Measurements from ENCODE around the gene ARSJ.
A peak's percentile ranks its signal among the peaks of the same experiment; 100 is the strongest.
"Not testable (repeated sequence)": the region's sequence is repeated elsewhere in the genome, so short reads cannot be mapped to it uniquely, and the experiment has no call there.

ARSJ gene

DNA sequence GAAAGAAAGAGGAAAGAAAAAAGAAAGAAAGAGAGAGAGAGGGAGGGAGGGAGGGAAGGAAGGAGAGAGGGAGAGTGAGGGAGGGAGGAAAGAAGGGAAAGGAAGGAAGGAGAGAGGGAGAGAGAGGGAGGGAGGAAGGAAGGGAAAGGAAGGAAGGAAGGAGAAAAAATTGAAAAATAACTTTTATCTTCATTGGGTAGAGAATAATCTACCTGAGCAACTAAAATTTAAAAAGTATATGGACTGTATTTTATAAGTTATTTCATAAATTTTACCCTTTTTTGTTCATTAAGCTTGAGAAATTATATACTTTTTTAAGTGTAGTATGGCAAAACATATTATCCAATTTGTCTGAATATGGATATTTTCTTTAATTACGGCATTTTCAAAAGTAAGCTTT is 32.0 kb downstream of the ARSJ start:
- Histone ChIP-seq H3K36me3 (ENCODE audit: control insufficient read depth in 4 of 4, insufficient read depth in 4 of 4, low read length in 3 of 4) (no peaks in the 10 kb centered on the region), H3K4me3 (ENCODE audit: control insufficient read depth in 1 of 7, extremely low read depth in 1 of 7, insufficient read depth in 4 of 7, low read depth in 2 of 7, low read length in 6 of 7) (no peak overlapping the region), H3K4me1 (ENCODE audit: control extremely low read depth in 1 of 4, control insufficient read depth in 4 of 4, insufficient read depth in 4 of 4, low read length in 3 of 4) (peaks cover 0 to 9% (median 1%) of the 10 kb centered on the region in 4 experiments), H3K9me3 (ENCODE audit: control extremely low read depth in 1 of 5, control insufficient read depth in 4 of 5, insufficient read depth in 2 of 5, low read depth in 1 of 5, low read length in 4 of 5) (no peaks in the 10 kb centered on the region), H3K27ac (ENCODE audit: insufficient read depth in 1 of 2, low read depth in 1 of 2, low read length in 2 of 2, poor library complexity in 1 of 2, severe bottlenecking in 2 of 2) (no peak overlapping the region), H3K27me3 (replicated peaks in 2 of 5; ENCODE audit: control insufficient read depth in 4 of 5, insufficient read depth in 5 of 5, low read length in 4 of 5) (peaks cover 0 to 4% (median 0%) of the 10 kb centered on the region in 5 experiments)
- POLR2A ChIA-PET, result interaction anchor here (0.6 kb wide), 1 partner anchor 209 kb away, joined by 3 read pairs; no protein-coding TSS in a partner anchor
- CTCF ChIA-PET, result no interaction called here
- no CpG with 5 or more reads among the region's 1 CpG for WGBS (ENCODE audit: insufficient coverage)
- DNase-seq, result no peak

DNA sequence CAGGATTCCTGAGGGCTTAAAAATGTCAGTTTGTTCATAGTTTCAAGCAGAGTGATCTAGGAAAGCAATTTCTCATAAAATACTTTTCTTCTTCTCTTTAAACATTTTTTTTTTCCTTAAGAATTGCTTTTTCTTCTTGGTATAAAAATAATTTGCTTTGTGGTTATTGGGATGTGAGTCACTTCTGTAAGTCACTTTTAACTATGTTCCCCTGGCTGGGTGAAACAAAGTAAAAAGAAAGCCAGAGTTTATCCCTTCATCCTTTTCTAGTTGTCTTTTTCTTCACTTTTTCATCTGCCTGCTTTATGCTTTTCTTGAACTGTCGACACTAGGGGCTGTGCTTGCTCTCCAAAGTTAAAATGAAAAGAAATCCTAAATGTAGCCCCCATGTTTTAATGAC is 33.5 kb downstream of the ARSJ start:
- ChIA-PET CTCF (no interaction called here), POLR2A (no interaction called here)
- Histone ChIP-seq H3K9me3 (ENCODE audit: control extremely low read depth in 1 of 5, control insufficient read depth in 4 of 5, insufficient read depth in 2 of 5, low read depth in 1 of 5, low read length in 4 of 5) (no peaks in the 10 kb centered on the region), H3K36me3 (ENCODE audit: control insufficient read depth in 4 of 4, insufficient read depth in 4 of 4, low read length in 3 of 4) (no peaks in the 10 kb centered on the region), H3K4me3 (ENCODE audit: control insufficient read depth in 1 of 7, extremely low read depth in 1 of 7, insufficient read depth in 4 of 7, low read depth in 2 of 7, low read length in 6 of 7) (no peak overlapping the region), H3K27me3 (replicated peaks in 2 of 5; ENCODE audit: control insufficient read depth in 4 of 5, insufficient read depth in 5 of 5, low read length in 4 of 5) (peaks cover 0 to 2% (median 0%) of the 10 kb centered on the region in 5 experiments), H3K4me1 (ENCODE audit: control extremely low read depth in 1 of 4, control insufficient read depth in 4 of 4, insufficient read depth in 4 of 4, low read length in 3 of 4) (peaks cover 0 to 9% (median 1%) of the 10 kb centered on the region in 4 experiments), H3K27ac (ENCODE audit: insufficient read depth in 1 of 2, low read depth in 1 of 2, low read length in 2 of 2, poor library complexity in 1 of 2, severe bottlenecking in 2 of 2) (no peak overlapping the region)
- no peak for DNase-seq
- 100% methylated on average over 1 of the region's 1 CpG for WGBS (ENCODE audit: insufficient coverage)

DNA sequence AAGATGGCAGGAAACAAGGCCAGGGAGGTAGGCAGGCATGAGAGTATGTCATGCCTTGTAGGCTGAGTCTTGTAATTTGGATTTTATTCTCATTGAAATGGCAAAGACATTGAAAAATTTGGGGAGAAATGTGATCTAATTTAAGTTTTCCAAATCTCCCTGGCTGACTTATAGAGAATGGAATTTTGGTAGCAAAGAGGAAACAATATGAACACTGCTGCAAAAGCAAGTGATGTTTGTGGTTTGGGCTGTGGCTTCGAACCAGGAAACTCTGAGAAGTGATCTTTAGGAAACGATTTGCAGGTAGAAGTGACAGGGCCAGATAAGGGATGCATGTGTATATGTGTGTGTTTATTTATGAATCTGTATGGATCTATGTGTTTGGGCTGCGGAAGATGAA is 35.6 kb downstream of the ARSJ start:
- Histone ChIP-seq H3K4me1 (ENCODE audit: control extremely low read depth in 1 of 4, control insufficient read depth in 4 of 4, insufficient read depth in 4 of 4, low read length in 3 of 4) (peaks cover 0 to 9% (median 1%) of the 10 kb centered on the region in 4 experiments), H3K36me3 (ENCODE audit: control insufficient read depth in 4 of 4, insufficient read depth in 4 of 4, low read length in 3 of 4) (no peaks in the 10 kb centered on the region), H3K9me3 (ENCODE audit: control extremely low read depth in 1 of 5, control insufficient read depth in 4 of 5, insufficient read depth in 2 of 5, low read depth in 1 of 5, low read length in 4 of 5) (no peaks in the 10 kb centered on the region), H3K27ac (ENCODE audit: insufficient read depth in 1 of 2, low read depth in 1 of 2, low read length in 2 of 2, poor library complexity in 1 of 2, severe bottlenecking in 2 of 2) (no peak overlapping the region), H3K4me3 (ENCODE audit: control insufficient read depth in 1 of 7, extremely low read depth in 1 of 7, insufficient read depth in 4 of 7, low read depth in 2 of 7, low read length in 6 of 7) (no peak overlapping the region), H3K27me3 (replicated peaks in 2 of 5; ENCODE audit: control insufficient read depth in 4 of 5, insufficient read depth in 5 of 5, low read length in 4 of 5) (peaks cover 0 to 2% (median 0%) of the 10 kb centered on the region in 5 experiments)
- DNase-seq, result peak; percentile 11 to 42 (median 35)
- WGBS (ENCODE audit: insufficient coverage), result 0% methylated on average over 2 of the region's 3 CpGs
- CTCF ChIA-PET, result no interaction called here
- POLR2A ChIA-PET, result no interaction called here

DNA sequence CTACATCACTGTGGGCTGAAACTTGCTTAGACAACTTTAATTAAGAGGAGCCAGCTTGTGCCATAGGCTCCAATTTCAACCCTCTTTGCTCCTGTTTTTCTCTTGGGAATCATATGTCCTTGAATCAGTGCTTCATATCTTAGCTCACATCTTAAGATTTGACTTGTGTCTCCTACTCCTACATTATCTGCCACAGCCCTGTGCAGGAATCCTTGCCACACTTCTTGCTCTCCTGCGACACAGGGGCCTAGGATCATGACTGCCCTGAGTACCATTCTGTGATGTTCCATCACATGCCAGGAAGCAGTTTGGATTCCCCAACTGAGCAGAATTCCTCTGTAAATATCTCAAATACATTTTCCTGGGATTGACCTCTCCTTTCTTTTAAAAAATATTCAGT is 36.4 kb downstream of the ARSJ start:
- Histone ChIP-seq H3K4me3 (ENCODE audit: control insufficient read depth in 1 of 7, extremely low read depth in 1 of 7, insufficient read depth in 4 of 7, low read depth in 2 of 7, low read length in 6 of 7) (no peak overlapping the region), H3K27ac (ENCODE audit: insufficient read depth in 1 of 2, low read depth in 1 of 2, low read length in 2 of 2, poor library complexity in 1 of 2, severe bottlenecking in 2 of 2) (no peak overlapping the region), H3K36me3 (ENCODE audit: control insufficient read depth in 4 of 4, insufficient read depth in 4 of 4, low read length in 3 of 4) (no peaks in the 10 kb centered on the region), H3K27me3 (replicated peaks in 2 of 5; ENCODE audit: control insufficient read depth in 4 of 5, insufficient read depth in 5 of 5, low read length in 4 of 5) (peaks cover 0 to 2% (median 0%) of the 10 kb centered on the region in 5 experiments), H3K4me1 (ENCODE audit: control extremely low read depth in 1 of 4, control insufficient read depth in 4 of 4, insufficient read depth in 4 of 4, low read length in 3 of 4) (peaks cover 0 to 9% (median 1%) of the 10 kb centered on the region in 4 experiments), H3K9me3 (ENCODE audit: control extremely low read depth in 1 of 5, control insufficient read depth in 4 of 5, insufficient read depth in 2 of 5, low read depth in 1 of 5, low read length in 4 of 5) (no peaks in the 10 kb centered on the region)
- 25% methylated on average over 1 of the region's 1 CpG for WGBS (ENCODE audit: insufficient coverage)
- ChIA-PET CTCF (no interaction called here), POLR2A (no interaction called here)
- no peak for DNase-seq

DNA sequence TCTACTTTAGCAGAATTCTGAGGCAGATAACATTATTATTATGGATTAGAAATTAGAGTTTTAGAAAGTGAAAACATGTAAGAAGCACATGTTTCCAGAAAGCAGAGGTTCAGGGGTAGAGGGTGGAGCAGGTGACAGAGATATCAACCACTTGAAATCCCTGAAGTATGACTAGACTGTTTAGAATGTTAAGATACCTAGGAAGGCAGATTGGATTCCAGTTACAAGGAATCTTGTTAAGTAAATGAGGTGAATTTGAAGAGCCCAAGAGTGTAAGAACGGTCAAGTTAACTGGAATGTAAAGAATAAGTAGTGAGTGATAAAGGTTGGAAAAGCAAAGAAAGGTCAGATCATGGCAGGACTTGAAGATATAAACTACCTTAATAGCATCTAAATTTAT is 37.6 kb downstream of the ARSJ start:
- Histone ChIP-seq H3K36me3 (ENCODE audit: control insufficient read depth in 4 of 4, insufficient read depth in 4 of 4, low read length in 3 of 4) (no peaks in the 10 kb centered on the region), H3K4me1 (ENCODE audit: control extremely low read depth in 1 of 4, control insufficient read depth in 4 of 4, insufficient read depth in 4 of 4, low read length in 3 of 4) (peaks cover 0 to 9% (median 1%) of the 10 kb centered on the region in 4 experiments), H3K27ac (ENCODE audit: insufficient read depth in 1 of 2, low read depth in 1 of 2, low read length in 2 of 2, poor library complexity in 1 of 2, severe bottlenecking in 2 of 2) (no peak overlapping the region), H3K4me3 (ENCODE audit: control insufficient read depth in 1 of 7, extremely low read depth in 1 of 7, insufficient read depth in 4 of 7, low read depth in 2 of 7, low read length in 6 of 7) (no peak overlapping the region), H3K9me3 (ENCODE audit: control extremely low read depth in 1 of 5, control insufficient read depth in 4 of 5, insufficient read depth in 2 of 5, low read depth in 1 of 5, low read length in 4 of 5) (no peaks in the 10 kb centered on the region), H3K27me3 (replicated peaks in 2 of 5; ENCODE audit: control insufficient read depth in 4 of 5, insufficient read depth in 5 of 5, low read length in 4 of 5) (peaks cover 0 to 2% (median 0%) of the 10 kb centered on the region in 5 experiments)
- ChIA-PET CTCF (no interaction called here), POLR2A (no interaction called here)
- DNase-seq, result no peak
- WGBS (ENCODE audit: insufficient coverage), result no CpG with 5 or more reads among the region's 1 CpG

DNA sequence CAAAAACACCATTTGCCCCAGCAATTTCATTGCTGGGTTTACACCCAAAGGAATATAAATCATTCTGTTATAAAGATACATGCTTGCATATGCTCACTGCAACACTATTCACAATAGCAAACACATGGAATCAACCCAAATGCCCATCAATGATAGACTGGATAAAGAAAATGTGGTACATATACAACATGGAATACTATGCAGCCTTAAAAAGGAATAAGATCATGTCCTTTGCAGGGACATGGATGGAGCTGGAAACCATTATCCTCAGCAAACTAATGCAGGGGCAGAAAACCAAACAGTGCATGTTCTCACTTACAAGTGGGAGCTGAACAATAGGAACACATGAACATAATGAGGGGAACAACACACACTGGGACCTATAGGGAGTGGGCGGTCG is 39.3 kb downstream of the ARSJ start:
- POLR2A ChIA-PET; H3K4me3 ChIP-seq (ENCODE audit: control insufficient read depth in 1 of 7, extremely low read depth in 1 of 7, insufficient read depth in 4 of 7, low read depth in 2 of 7, low read length in 6 of 7); H3K9me3 ChIP-seq (ENCODE audit: control extremely low read depth in 1 of 5, control insufficient read depth in 4 of 5, insufficient read depth in 2 of 5, low read depth in 1 of 5, low read length in 4 of 5); H3K27ac ChIP-seq (ENCODE audit: insufficient read depth in 1 of 2, low read depth in 1 of 2, low read length in 2 of 2, poor library complexity in 1 of 2, severe bottlenecking in 2 of 2); H3K36me3 ChIP-seq (ENCODE audit: control insufficient read depth in 4 of 4, insufficient read depth in 4 of 4, low read length in 3 of 4); DNase-seq; H3K27me3 ChIP-seq (replicated peaks in 2 of 5; ENCODE audit: control insufficient read depth in 4 of 5, insufficient read depth in 5 of 5, low read length in 4 of 5); H3K4me1 ChIP-seq (ENCODE audit: control extremely low read depth in 1 of 4, control insufficient read depth in 4 of 4, insufficient read depth in 4 of 4, low read length in 3 of 4): not testable (repeated sequence)
- 100% methylated on average over 2 of the region's 2 CpGs for WGBS (ENCODE audit: insufficient coverage)
- CTCF ChIA-PET, result interaction anchor here (1.1 kb wide), 1 partner anchor 11 kb away, joined by 3 read pairs; no protein-coding TSS in a partner anchor

DNA sequence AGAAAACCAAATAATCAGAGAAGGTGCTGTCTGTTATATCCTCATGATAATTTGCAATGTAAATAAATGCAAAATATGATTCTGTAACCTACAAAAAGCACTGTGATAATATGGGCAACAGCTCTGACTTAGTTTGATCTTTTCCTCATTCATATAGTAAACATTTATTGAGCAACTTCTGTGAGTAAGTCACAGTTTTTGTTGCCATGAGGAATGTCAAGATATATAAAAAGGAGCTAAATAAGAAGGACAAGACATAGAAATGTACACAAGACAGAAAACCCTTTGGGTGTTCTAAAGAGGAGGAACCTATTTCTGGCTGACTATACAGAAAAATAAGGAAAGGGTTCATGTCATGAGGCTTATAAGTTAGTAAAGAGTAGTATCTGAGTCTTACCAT is 44.3 kb downstream of the ARSJ start:
- ChIA-PET CTCF (no interaction called here), POLR2A (interaction anchor here (0.6 kb wide), 1 partner anchor 841 kb away, joined by 3 read pairs; no protein-coding TSS in a partner anchor)
- Histone ChIP-seq H3K27ac (ENCODE audit: insufficient read depth in 1 of 2, low read depth in 1 of 2, low read length in 2 of 2, poor library complexity in 1 of 2, severe bottlenecking in 2 of 2) (no peak overlapping the region), H3K27me3 (replicated peaks in 2 of 5; ENCODE audit: control insufficient read depth in 4 of 5, insufficient read depth in 5 of 5, low read length in 4 of 5) (no peaks in the 10 kb centered on the region), H3K9me3 (ENCODE audit: control extremely low read depth in 1 of 5, control insufficient read depth in 4 of 5, insufficient read depth in 2 of 5, low read depth in 1 of 5, low read length in 4 of 5) (no peaks in the 10 kb centered on the region), H3K4me3 (ENCODE audit: control insufficient read depth in 1 of 7, extremely low read depth in 1 of 7, insufficient read depth in 4 of 7, low read depth in 2 of 7, low read length in 6 of 7) (no peak overlapping the region), H3K4me1 (ENCODE audit: control extremely low read depth in 1 of 4, control insufficient read depth in 4 of 4, insufficient read depth in 4 of 4, low read length in 3 of 4) (no peaks in the 10 kb centered on the region), H3K36me3 (ENCODE audit: control insufficient read depth in 4 of 4, insufficient read depth in 4 of 4, low read length in 3 of 4) (no peaks in the 10 kb centered on the region)
- DNase-seq, result no peak
